IMR-90 (cell line): ENCODE measurements around the gene HNRNPAB.

Experiments used
- CEBPB ChIP-seq: IDR thresholded peaks from 2 replicates; pipeline ENCODE4 v1.6.1; 2012; ENCODE audit warnings: low read depth, low read length, improper control_type of control experiment
- CTCF ChIP-seq: conservative IDR thresholded peaks from 2 replicates; pipeline ENCODE4 v1.5.1; 2012; ENCODE audit warnings: mild to moderate bottlenecking, low read depth, low read length, improper control_type of control experiment
- POLR2A ChIP-seq: IDR thresholded peaks from 2 replicates; pipeline ENCODE4 v1.6.1; 2012; ENCODE audit warnings: mild to moderate bottlenecking, low read depth, low read length

- no peak for TF ChIP-seq POLR2A
- TF ChIP-seq CTCF, result no peak
- no peak for TF ChIP-seq CEBPB
Observed at GRCh38 chr5:178155065-178155464, 49.3 kb upstream of the HNRNPAB start.
